Activated CD8-positive, alpha-beta memory T cell treated with anti-CD3 and anti-CD28 coated beads for 36 hours (primary cell): ENCODE measurements around the gene CNNM3. TPM values are rescaled to one million over a fixed set of nuclear protein-coding genes. Genes with fewer than 3 reads are reported as not detected.

Source experiments
- CTCF ChIA-PET: fragments of 350-600 bp; sonication (Branson Sonifier 250); formaldehyde crosslinking; loops from one replicate; lab custom pipeline; 2021; ENCODE audit warnings: antibody characterized with exemption; lab: Charles Lee
- POLR2A ChIA-PET: fragments of 350-600 bp; sonication (Branson Sonifier 250); formaldehyde crosslinking; loops from one replicate; lab custom pipeline; 2021; ENCODE audit warnings: antibody characterized with exemption; lab: Charles Lee
- total RNA-seq, 2 experiments: library from RNA; stranded (reverse); gene quantifications; one replicate each; pipeline ENCODE4 v1.2.3, GENCODE V29; 2021

The CNNM3 gene
- total RNA-seq, 2 experiments from 2014 or later, result 28.5 to 29.0 TPM

DNA sequence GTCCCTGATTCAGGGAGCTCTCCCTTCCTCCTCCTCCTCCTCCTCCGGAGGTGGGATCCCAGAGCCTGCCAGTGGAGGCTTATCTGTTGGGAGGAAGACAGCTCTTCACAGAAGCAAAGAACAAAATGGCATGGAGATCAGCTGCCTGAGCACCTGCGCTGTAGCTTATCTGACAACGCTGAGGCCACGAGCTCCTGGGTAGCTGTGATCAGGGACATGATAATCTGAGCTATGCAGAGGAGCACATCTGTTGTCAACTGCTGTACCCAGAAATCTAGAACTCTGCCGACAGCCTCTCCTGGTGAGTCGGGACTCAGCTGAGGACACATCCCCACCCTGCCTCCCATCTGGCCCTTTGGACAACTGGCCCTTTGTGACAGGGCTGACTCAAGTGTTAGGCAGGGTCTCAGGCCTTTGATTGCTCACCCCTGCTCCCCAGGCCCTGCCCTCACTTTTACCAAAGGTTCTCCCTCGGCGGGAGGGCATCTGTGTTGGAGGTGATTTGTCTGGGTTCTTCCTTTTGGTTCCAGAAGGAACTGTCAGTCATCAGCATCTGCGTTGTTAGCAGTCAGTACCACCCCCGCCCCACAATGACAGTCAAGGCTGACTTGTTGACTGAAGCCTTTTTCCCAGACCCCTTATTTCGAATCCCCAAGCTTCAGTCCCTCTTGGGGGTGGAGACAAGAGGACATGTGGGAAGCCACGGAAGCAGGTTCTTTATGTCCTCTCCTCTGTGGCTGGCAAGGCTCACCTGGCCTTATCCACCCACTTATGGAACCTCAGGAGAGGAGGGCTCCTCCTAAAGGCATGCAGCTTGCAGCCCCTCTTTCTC, 5.9 kb upstream of the CNNM3 start:
- POLR2A ChIA-PET, result interaction anchor here (0.7 kb wide), 1 partner anchor 141 kb away, joined by 3 read pairs; no protein-coding TSS in a partner anchor
- CTCF ChIA-PET, result interaction anchor here (0.8 to 1.2 kb wide), 2 partner anchors 10 to 256 kb away, joined by 3 to 4 read pairs; no protein-coding TSS in a partner anchor

- POLR2A ChIA-PET, result no interaction called here
- CTCF ChIA-PET, result interaction anchor here (1.2 kb wide), 1 partner anchor 11 kb away, joined by 4 read pairs; no protein-coding TSS in a partner anchor
Measured at GRCh38 chr2:96810783-96811192, 5.3 kb upstream of the CNNM3 start.

DNA sequence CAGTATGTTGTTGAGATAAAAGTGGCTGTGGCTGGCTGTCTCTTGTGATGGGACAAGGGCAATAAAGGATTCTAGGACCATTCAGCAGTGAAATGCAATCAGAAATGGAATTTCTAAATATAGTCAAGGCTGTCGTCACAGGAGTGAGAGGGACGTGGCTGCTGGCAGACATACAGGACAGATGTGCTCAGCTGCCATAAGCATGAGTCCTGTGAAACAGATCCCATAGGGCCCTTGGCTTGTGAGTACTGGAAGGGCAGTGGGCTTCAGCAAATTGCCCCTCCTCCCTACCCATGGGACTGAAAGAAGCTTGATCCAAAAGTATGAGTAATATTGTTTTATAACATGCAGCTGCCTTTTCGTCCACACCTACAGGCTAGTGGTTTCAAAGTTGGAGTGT, 4.2 kb upstream of the CNNM3 start:
- ChIA-PET CTCF (no interaction called here), POLR2A (no interaction called here)

DNA sequence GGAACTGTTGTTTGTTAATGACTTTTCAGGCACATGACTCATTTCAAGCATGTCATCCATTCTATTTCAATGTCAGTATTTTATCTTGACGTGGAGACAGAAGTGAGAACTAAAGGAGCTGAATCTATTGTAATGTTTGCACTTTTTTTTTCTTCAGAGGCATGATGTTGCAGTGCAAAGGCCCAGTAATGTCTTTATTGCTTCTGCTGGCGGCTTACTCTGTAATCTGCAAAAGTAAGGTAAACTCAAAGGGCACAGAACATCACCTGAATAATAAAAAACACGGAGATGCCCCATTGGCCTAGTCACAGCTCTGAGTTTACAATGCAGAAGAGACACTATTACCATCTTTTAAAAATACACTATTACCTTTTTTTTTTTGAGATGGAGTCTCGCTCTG, 2.4 kb upstream of the CNNM3 start:
- CTCF ChIA-PET, result interaction anchor here (1.7 to 2.4 kb wide), 2 partner anchors 13 to 260 kb away, joined by 4 to 9 read pairs; no protein-coding TSS in a partner anchor
- POLR2A ChIA-PET, result interaction anchor here (0.6 kb wide), 2 partner anchors 13 to 31 kb away, joined by 3 to 4 read pairs; no protein-coding TSS in a partner anchor

- ChIA-PET POLR2A (interaction anchor here (0.5 to 1.8 kb wide), 3 partner anchors 24 to 178 kb away, joined by 3 to 5 read pairs (median 4); no protein-coding TSS in a partner anchor), CTCF (interaction anchor here (1.2 to 2.4 kb wide), 2 partner anchors 15 to 24 kb away, joined by 4 to 9 read pairs; no protein-coding TSS in a partner anchor)
Measured at GRCh38 chr2:96815326-96816126, 542 bp upstream of the CNNM3 start.

- CTCF ChIA-PET, result interaction anchor here (0.8 to 1.4 kb wide), 6 partner anchors 14 to 57 kb away, joined by 3 to 4 read pairs (median 4); partner anchors contain the start of genes ANKRD39 and CNNM4
- POLR2A ChIA-PET, result interaction anchor here (0.6 to 1.5 kb wide), 3 partner anchors 40 to 121 kb away, joined by 3 to 8 read pairs (median 4); partner anchors contain the start of gene ANKRD39
Measured at GRCh38 chr2:96816836-96817702, 1.0 kb downstream of the CNNM3 start.

DNA sequence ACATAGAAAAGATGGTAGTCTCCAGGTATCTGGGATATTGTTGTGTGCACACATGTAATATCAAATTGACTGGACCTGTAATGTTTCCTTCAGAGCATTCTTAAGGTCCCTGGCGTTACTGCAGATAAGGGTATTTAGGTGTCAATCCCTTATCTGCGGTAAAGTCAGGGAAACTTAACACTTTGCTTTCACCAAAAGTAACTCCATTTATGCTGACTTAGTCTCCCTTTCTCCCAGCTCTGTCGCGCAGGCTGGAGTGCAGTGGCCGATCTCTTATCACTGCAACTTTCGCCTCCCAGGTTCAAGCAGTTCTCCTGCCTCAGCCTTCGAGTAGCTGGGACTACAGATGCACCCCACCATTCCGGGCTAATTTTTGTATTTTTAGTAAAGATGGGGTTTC, 1.8 kb downstream of the CNNM3 start:
- CTCF ChIA-PET, result interaction anchor here (0.8 to 1.4 kb wide), 4 partner anchors 15 to 51 kb away, joined by 3 to 11 read pairs (median 4); no protein-coding TSS in a partner anchor

GRCh38 chr2:96819128-96819875, 3.2 kb downstream of the CNNM3 start:
- CTCF ChIA-PET, result interaction anchor here (1.4 kb wide), 1 partner anchor 49 kb away, joined by 3 read pairs; no protein-coding TSS in a partner anchor
- POLR2A ChIA-PET, result no interaction called here

More for the DNA sequence above, 1.8 kb downstream of the CNNM3 start:
- POLR2A ChIA-PET, result no interaction called here

DNA sequence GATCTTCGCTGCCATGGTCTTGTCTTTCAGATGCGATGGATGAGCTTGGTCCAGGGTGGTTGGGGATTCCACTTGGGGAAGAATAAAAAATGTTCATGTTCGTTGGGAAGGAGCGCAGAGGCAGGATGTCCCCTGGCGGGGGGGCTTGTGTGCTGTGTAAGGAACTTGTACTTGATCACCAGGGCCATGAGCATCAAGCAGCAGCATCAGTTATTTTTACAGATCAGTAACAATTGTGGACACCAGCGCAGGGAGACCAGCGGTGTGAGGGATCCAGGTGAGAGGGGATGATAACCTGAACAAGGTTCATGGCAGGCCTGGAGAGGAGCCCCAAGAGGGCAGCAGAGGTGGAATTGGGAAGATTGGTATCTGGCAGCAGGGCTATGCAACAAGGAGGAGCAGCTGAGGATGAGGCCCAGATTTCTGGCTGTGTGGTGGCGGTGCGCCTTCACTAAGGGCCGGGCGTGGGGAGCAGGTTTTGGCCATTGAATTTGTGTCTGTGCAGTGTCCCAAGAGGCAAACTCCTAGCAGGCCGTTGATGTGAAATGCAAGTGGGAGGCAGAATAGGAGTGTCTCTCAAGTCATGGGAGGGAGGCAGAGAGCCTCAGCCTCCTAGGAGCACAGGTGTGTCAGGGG, 3.9 kb downstream of the CNNM3 start:
- POLR2A ChIA-PET, result no interaction called here
- CTCF ChIA-PET, result no interaction called here

GRCh38 chr2:96821113-96821675, 5.1 kb downstream of the CNNM3 start:
- ChIA-PET POLR2A (interaction anchor here (0.6 kb wide), 1 partner anchor 157 kb away, joined by 3 read pairs; no protein-coding TSS in a partner anchor), CTCF (no interaction called here)

DNA sequence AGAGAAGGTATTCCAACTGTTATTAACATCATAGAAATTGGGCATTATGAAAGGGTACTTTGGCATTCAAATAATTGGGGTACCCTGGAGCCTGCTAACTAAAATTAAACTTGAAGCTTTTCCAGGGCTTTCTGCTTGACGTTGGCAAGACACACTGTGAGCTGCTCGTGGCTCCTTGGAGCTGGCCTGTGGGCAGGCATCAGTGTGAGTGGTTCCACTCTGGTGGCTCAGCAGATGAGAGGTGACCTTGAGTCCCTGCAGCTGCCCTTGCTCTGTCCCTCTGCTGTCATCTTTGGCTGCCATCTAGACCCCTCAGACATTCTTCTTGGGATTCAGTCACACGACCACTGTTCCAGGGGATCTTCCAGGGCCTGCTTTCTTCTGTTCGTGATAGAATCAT, 6.7 kb downstream of the CNNM3 start:
- CTCF ChIA-PET, result no interaction called here
- POLR2A ChIA-PET, result interaction anchor here (0.6 kb wide), 1 partner anchor 36 kb away, joined by 13 read pairs; no protein-coding TSS in a partner anchor

DNA sequence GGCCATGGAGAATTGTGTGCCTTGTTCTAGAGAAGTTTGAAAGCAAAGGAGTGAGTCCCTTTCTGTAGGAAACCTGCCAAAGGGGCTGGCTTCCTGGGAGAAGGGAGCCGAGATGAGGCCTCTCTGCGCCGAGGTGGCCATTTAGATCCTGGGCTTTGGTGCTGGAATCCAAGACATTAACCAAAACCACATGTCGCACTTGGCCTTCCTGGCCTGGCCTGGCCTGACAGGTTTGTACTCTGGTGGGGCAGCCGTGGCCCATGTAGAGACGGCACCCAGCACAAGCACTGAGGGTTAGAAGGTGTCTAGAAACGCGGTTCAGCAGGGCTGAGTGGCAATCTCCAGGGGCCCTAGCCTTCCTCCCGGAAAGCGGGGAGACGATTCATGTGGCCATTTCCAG, 7.1 kb downstream of the CNNM3 start:
- ChIA-PET POLR2A (no interaction called here), CTCF (no interaction called here)

GRCh38 chr2:96824079-96824870, 8.2 kb downstream of the CNNM3 start:
- CTCF ChIA-PET, result interaction anchor here (0.9 kb wide), 1 partner anchor 34 kb away, joined by 6 read pairs; the partner anchor contains the start of gene ANKRD39
- POLR2A ChIA-PET, result no interaction called here

GRCh38 chr2:96825057-96825456, 9.0 kb downstream of the CNNM3 start:
- ChIA-PET POLR2A (no interaction called here), CTCF (no interaction called here)

GRCh38 chr2:96826546-96827278, 10.6 kb downstream of the CNNM3 start:
- POLR2A ChIA-PET, result no interaction called here

More at GRCh38 chr2:96826546-96827278, 10.6 kb downstream of the CNNM3 start:
- CTCF ChIA-PET, result no interaction called here
